ENCODE measurements around the gene DDX43. TPM values are rescaled to one million over a fixed set of nuclear protein-coding genes. Genes with fewer than 3 reads are reported as not detected.

The DDX43 gene
- total RNA-seq, 1 experiment from 2014 or later, result not detected

DNA sequence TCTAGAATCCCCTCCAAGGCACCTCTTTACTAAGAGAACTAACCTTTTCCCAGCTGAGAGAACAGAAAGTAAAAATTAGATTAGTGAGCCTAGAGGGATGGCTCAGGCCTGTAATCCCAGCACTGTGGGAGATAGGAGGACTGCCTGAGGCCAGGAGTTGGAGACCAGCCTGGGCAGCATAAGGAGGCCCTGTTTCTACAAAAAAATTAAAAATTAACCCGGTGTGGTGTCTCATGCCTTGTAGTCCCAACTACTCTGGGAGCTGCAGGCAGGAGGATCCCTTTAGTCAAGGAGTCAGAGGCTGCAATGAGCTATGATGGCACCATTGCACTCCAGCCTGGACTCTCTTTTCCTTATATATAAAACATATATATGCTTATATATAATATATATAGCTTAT is 19.4 kb upstream of the DDX43 start:
- intact Hi-C loops (cut with micrococcal nuclease), result no loop called here
- no peak for DNase-seq (ENCODE audit: low read depth, low spot score)
- Histone ChIP-seq H2AFZ (ENCODE audit: low read depth, low read length, poor library complexity, severe bottlenecking) (no peak overlapping the region), H3K4me2 (ENCODE audit: low read length) (no peak overlapping the region), H3K9ac (ENCODE audit: low read length) (no peak overlapping the region), H3K36me3 (ENCODE audit: control insufficient read depth in 1 of 2, insufficient read depth in 2 of 2, low read length in 2 of 2) (no peaks in the 10 kb centered on the region), H4K20me1 (ENCODE audit: insufficient read depth) (no peaks in the 10 kb centered on the region), H3K4me3 (replicated peaks in 1 of 2; ENCODE audit: low read depth in 1 of 2, low read length in 2 of 2) (no peak overlapping the region), H3K4me1 (ENCODE audit: control insufficient read depth in 1 of 2, insufficient read depth in 2 of 2, low read length in 2 of 2) (no peaks in the 10 kb centered on the region), H3K9me3 (ENCODE audit: control insufficient read depth in 1 of 2, insufficient read depth in 1 of 2, low read depth in 1 of 2, low read length in 2 of 2) (no peaks in the 10 kb centered on the region), H3K9me2 (ENCODE audit: insufficient read depth) (no peaks in the 10 kb centered on the region), H3K27me3 (ENCODE audit: insufficient read depth, low read length) (no peaks in the 10 kb centered on the region), H3K27ac (ENCODE audit: low read depth, low read length) (no peak overlapping the region), H3K79me2 (ENCODE audit: insufficient read depth, low read length) (no peaks in the 10 kb centered on the region)
- no peak for ATAC-seq
- TF ChIP-seq, protein P1, sequence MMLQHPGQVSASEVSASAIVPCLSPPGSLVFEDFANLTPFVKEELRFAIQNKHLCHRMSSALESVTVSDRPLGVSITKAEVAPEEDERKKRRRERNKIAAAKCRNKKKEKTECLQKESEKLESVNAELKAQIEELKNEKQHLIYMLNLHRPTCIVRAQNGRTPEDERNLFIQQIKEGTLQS (IDR thresholded peaks at IDR 0.05), result no peak
- no peak for TF ChIP-seq YY1 (IDR thresholded peaks at IDR 0.05; ENCODE audit: extremely low read depth, insufficient replicate concordance, low read depth, low read length)
- TF ChIP-seq FOSL1 (IDR thresholded peaks at IDR 0.05; ENCODE audit: low read depth), result no peak
- TF ChIP-seq POLR2A (IDR thresholded peaks at IDR 0.05; ENCODE audit: borderline replicate concordance, extremely low read depth, insufficient read depth, insufficient read length), result no peak
- TF ChIP-seq, protein P2, sequence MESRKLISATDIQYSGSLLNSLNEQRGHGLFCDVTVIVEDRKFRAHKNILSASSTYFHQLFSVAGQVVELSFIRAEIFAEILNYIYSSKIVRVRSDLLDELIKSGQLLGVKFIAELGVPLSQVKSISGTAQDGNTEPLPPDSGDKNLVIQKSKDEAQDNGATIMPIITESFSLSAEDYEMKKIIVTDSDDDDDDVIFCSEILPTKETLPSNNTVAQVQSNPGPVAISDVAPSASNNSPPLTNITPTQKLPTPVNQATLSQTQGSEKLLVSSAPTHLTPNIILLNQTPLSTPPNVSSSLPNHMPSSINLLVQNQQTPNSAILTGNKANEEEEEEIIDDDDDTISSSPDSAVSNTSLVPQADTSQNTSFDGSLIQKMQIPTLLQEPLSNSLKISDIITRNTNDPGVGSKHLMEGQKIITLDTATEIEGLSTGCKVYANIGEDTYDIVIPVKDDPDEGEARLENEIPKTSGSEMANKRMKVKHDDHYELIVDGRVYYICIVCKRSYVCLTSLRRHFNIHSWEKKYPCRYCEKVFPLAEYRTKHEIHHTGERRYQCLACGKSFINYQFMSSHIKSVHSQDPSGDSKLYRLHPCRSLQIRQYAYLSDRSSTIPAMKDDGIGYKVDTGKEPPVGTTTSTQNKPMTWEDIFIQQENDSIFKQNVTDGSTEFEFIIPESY (IDR thresholded peaks at IDR 0.05; ENCODE audit: extremely low read depth, insufficient replicate concordance, low read length), result no peak
- no peak for TF ChIP-seq EZH2phosphoT487 (IDR thresholded peaks at IDR 0.05; ENCODE audit: borderline replicate concordance)
- no peak for TF ChIP-seq SIN3A (IDR thresholded peaks at IDR 0.05; ENCODE audit: low read depth)
- no peak for TF ChIP-seq ZFX (IDR thresholded peaks at IDR 0.05)
- no peak for TF ChIP-seq JUND (IDR thresholded peaks at IDR 0.05)
- no peak for TF ChIP-seq ZNF274 (IDR thresholded peaks at IDR 0.05; ENCODE audit: low read depth, low read length)
- no peak for TF ChIP-seq ELF1 (IDR thresholded peaks at IDR 0.05; ENCODE audit: borderline replicate concordance, low read depth)
- TF ChIP-seq POLR2AphosphoS5 (IDR thresholded peaks at IDR 0.05; ENCODE audit: low read depth, low read length), result no peak
- ChIA-PET CTCF (no interaction called here), POLR2A (interaction anchor here (1.0 kb wide), 1 partner anchor 9 kb away, joined by 3 read pairs; no protein-coding TSS in a partner anchor), RAD21 (ENCODE audit: low non-redundant PET in 1 of 2, low total read pairs in 2 of 2, uncharacterized antibody in 2 of 2, unreplicated experiment in 2 of 2) (no interaction called here)
- BruUV-seq (replicated peaks), result no TSS peak
